ENCODE data around the gene NUDT8. TPM values are rescaled to one million over a fixed set of nuclear protein-coding genes. Genes with fewer than 3 reads are reported as not detected.

The NUDT8 gene
- total RNA-seq, 1 donor from 2014 or later: 102 TPM

GRCh38 chr11:67581469-67581868 is 48.3 kb downstream of the NUDT8 start:
- peaks cover 24% of the 10 kb centered on the region for H3K4me1 ChIP-seq
- H3K4me3 ChIP-seq: no peak overlapping the region
- peaks cover 14% of the 10 kb centered on the region for H3K36me3 ChIP-seq
- TF ChIP-seq CTCF (IDR thresholded peaks at IDR 0.05; ENCODE audit: borderline replicate concordance): no peak
- no peak overlapping the region for H3K27ac ChIP-seq (replicated peaks)
- H3K9me3 ChIP-seq (replicated peaks): no peaks in the 10 kb centered on the region
- peaks cover 21% of the 10 kb centered on the region for H3K27me3 ChIP-seq (ENCODE audit: low read depth)
- intact Hi-C loops (cut with micrococcal nuclease): no loop called here
- no peak for DNase-seq

GRCh38 chr11:67577951-67578350 is 51.8 kb downstream of the NUDT8 start:
- H3K4me3 ChIP-seq: no peak overlapping the region
- no peak overlapping the region for H3K27ac ChIP-seq (replicated peaks)
- peaks cover 5% of the 10 kb centered on the region for H3K4me1 ChIP-seq
- H3K27me3 ChIP-seq (ENCODE audit: low read depth): peaks cover 43% of the 10 kb centered on the region
- no peaks in the 10 kb centered on the region for H3K36me3 ChIP-seq
- no peak for TF ChIP-seq CTCF (IDR thresholded peaks at IDR 0.05; ENCODE audit: borderline replicate concordance)
- DNase-seq: no peak
- H3K9me3 ChIP-seq (replicated peaks): no peaks in the 10 kb centered on the region
- intact Hi-C loops (cut with micrococcal nuclease): no loop called here

Other genes starting within 250 kb of the NUDT8 start
- 7.0 TPM for gene RAD9A, start 238.0 kb downstream of the NUDT8 start, total RNA-seq
- gene PPP1CA, start 228.1 kb downstream of the NUDT8 start, total RNA-seq: 86.0 TPM
- gene TBC1D10C, start 225.9 kb downstream of the NUDT8 start, total RNA-seq: 1.0 TPM
- 14.5 TPM for gene CARNS1, start 214.3 kb downstream of the NUDT8 start, total RNA-seq
- gene RPS6KB2, start 201.4 kb downstream of the NUDT8 start, total RNA-seq: 21.3 TPM
- 0.60 TPM for gene PTPRCAP, start 192.3 kb downstream of the NUDT8 start, total RNA-seq
- 25.5 TPM for gene CORO1B, start 186.5 kb downstream of the NUDT8 start, total RNA-seq
- gene GPR152, start 177.2 kb downstream of the NUDT8 start, total RNA-seq: not detected
- 1.4 TPM for gene CABP4, start 174.6 kb downstream of the NUDT8 start, total RNA-seq
- 87.5 TPM for gene TMEM134, start 160.7 kb downstream of the NUDT8 start, total RNA-seq
- gene AIP, start 146.9 kb downstream of the NUDT8 start, total RNA-seq: 55.3 TPM
- 36.6 TPM for gene PITPNM1, start 124.6 kb downstream of the NUDT8 start, total RNA-seq
- 66.1 TPM for gene CDK2AP2, start 121.8 kb downstream of the NUDT8 start, total RNA-seq
- gene CABP2, start 106.5 kb downstream of the NUDT8 start, total RNA-seq: not detected
- 313 TPM for gene GSTP1, start 46.1 kb downstream of the NUDT8 start, total RNA-seq
- gene NDUFV1, start 23.0 kb downstream of the NUDT8 start, total RNA-seq: 640 TPM
- gene TBX10, start 9.8 kb upstream of the NUDT8 start, total RNA-seq: 0.14 TPM
- gene ACY3, start 20.8 kb upstream of the NUDT8 start, total RNA-seq: not detected
- gene ALDH3B2, start 44.7 kb upstream of the NUDT8 start, total RNA-seq: not detected

All from left ventricle myocardium inferior (tissue), 1 donor.